DOHH2 (cell line): ENCODE measurements around the gene TIE1.

ENCODE experiments used
- H3F3A ChIP-seq: fragments of 200-600 bp; sonication (generic), shearing (Covaris generic); 2 replicates; pipeline ENCODE4 v1.6.0; 2016; ENCODE audit warnings: antibody characterized with exemption, mild to moderate bottlenecking; ENCODE audit not compliant: control insufficient read depth, insufficient read depth
- H3K27ac ChIP-seq: fragments of 200-600 bp; sonication (generic); 2 replicates; pipeline ENCODE4 v1.5.1; 2014; ENCODE audit warnings: low read depth, mild to moderate bottlenecking, low read length, moderate library complexity
- H3K27me3 ChIP-seq: fragments of 200-600 bp; sonication (generic); 2 replicates; pipeline ENCODE4 v1.6.1; 2014; ENCODE audit warnings: mild to moderate bottlenecking, low read length, mixed read lengths; ENCODE audit not compliant: control insufficient read depth
- H3K36me3 ChIP-seq: fragments of 200-600 bp; sonication (generic); 2 replicates; pipeline ENCODE4 v1.6.1; 2014; ENCODE audit warnings: mild to moderate bottlenecking, low read length, moderate library complexity, mixed read lengths; ENCODE audit not compliant: control insufficient read depth
- H3K4me1 ChIP-seq: fragments of 200-600 bp; sonication (generic); 2 replicates; pipeline ENCODE4 v1.6.1; 2014; ENCODE audit warnings: mild to moderate bottlenecking, low read length, mixed read lengths; ENCODE audit not compliant: control insufficient read depth
- H3K4me2 ChIP-seq: fragments of 200-600 bp; sonication (generic); 2 replicates; pipeline ENCODE4 v1.6.0; 2014; ENCODE audit warnings: mild to moderate bottlenecking, low read length, moderate library complexity
- H3K4me3 ChIP-seq: fragments of 200-600 bp; sonication (generic); 2 replicates; pipeline ENCODE4 v1.5.1; 2014; ENCODE audit warnings: mild to moderate bottlenecking, low read length, mixed read lengths
- H3K79me2 ChIP-seq: fragments of 200-600 bp; sonication (generic); 2 replicates; pipeline ENCODE4 v1.6.1; 2014; ENCODE audit warnings: mild to moderate bottlenecking, low read length, mixed read lengths; ENCODE audit not compliant: control insufficient read depth
- H3K9me2 ChIP-seq: fragments of 200-600 bp; sonication (generic); replicated peaks from 2 replicates; pipeline ENCODE4 v1.6.1; 2014; ENCODE audit warnings: mild to moderate bottlenecking, low read length, mixed read lengths; ENCODE audit not compliant: control insufficient read depth
- H3K9me3 ChIP-seq: fragments of 200-600 bp; sonication (generic); 2 replicates; pipeline ENCODE4 v1.6.1; 2014; ENCODE audit warnings: antibody characterized with exemption, low read length, mixed read lengths; ENCODE audit not compliant: control insufficient read depth, insufficient read depth
- H4K20me1 ChIP-seq: fragments of 200-600 bp; sonication (generic); 2 replicates; pipeline ENCODE4 v1.6.0; 2014; ENCODE audit warnings: low read depth, mild to moderate bottlenecking, antibody characterized with exemption, low read length, moderate library complexity; ENCODE audit not compliant: control insufficient read depth, insufficient read depth
- EZH2phosphoT487 ChIP-seq: fragments of 200-600 bp; sonication (generic); IDR thresholded peaks from 2 replicates; pipeline ENCODE4 v1.6.1; 2017; ENCODE audit warnings: borderline replicate concordance, mild to moderate bottlenecking, antibody characterized with exemption, low read length, moderate library complexity, mixed read lengths
- TF ChIP-seq, protein P1 (sequence below): fragments of 200-600 bp; sonication (generic); IDR thresholded peaks from one replicate; pipeline ENCODE4 v1.5.1; 2014; ENCODE audit warnings: antibody characterized with exemption, mild to moderate bottlenecking, low read depth, low read length; ENCODE audit not compliant: poor library complexity, severe bottlenecking

The TIE1 gene

DNA sequence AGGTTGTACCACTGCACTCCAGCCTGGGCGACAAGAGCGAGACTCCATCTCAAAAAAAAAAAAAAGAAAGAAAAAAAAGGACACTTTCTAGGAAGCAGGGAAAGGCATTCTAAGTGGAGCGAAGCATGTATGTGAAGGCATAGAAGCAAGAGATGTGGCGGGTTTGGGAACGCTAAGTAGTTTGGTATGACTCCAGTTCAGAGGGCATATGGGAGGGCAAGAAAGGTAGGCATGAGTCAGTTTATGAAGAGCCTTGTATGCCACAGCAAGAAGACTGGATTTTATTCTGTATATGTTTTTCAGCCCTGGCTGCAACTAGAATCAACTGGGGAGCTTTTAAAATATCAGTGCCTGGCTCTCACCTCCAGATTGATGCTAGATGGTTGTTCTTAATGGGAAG lies 71.4 kb downstream of the TIE1 start:
- Histone ChIP-seq H3K4me2 (no peak overlapping the region), H3K27ac (no peak overlapping the region), H3K79me2 (peaks cover 15% of the 10 kb centered on the region), H3K4me1 (peaks cover 6% of the 10 kb centered on the region), H3K36me3 (peaks cover 7% of the 10 kb centered on the region), H3K27me3 (no peaks in the 10 kb centered on the region), H3K9me3 (no peaks in the 10 kb centered on the region), H3F3A (peaks cover 3% of the 10 kb centered on the region; the same call in 1 of the 2 replicates), H4K20me1 (no peaks in the 10 kb centered on the region), H3K4me3 (no peak overlapping the region), H3K9me2 (no peaks in the 10 kb centered on the region)
- TF ChIP-seq EZH2phosphoT487 = no peak
- TF ChIP-seq, protein P1, sequence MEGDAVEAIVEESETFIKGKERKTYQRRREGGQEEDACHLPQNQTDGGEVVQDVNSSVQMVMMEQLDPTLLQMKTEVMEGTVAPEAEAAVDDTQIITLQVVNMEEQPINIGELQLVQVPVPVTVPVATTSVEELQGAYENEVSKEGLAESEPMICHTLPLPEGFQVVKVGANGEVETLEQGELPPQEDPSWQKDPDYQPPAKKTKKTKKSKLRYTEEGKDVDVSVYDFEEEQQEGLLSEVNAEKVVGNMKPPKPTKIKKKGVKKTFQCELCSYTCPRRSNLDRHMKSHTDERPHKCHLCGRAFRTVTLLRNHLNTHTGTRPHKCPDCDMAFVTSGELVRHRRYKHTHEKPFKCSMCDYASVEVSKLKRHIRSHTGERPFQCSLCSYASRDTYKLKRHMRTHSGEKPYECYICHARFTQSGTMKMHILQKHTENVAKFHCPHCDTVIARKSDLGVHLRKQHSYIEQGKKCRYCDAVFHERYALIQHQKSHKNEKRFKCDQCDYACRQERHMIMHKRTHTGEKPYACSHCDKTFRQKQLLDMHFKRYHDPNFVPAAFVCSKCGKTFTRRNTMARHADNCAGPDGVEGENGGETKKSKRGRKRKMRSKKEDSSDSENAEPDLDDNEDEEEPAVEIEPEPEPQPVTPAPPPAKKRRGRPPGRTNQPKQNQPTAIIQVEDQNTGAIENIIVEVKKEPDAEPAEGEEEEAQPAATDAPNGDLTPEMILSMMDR = no peak
